GM21576 (cell line): ENCODE data around the gene OSBPL2.
A peak's percentile ranks its signal among the peaks of the same experiment; 100 is the strongest.

Experiments used
- ATAC-seq: cut with Tn5 transposase; IDR thresholded peaks from one replicate; pipeline ENCODE4 v1.9.1; 2021; ENCODE audit warnings: mild to moderate bottlenecking, moderate library complexity; ENCODE audit not compliant: unreplicated experiment

Gene OSBPL2

GRCh38 chr20:62296724-62297448 is 58.6 kb downstream of the OSBPL2 start:
- no peak for ATAC-seq

GRCh38 chr20:62297449-62298227 is 59.3 kb downstream of the OSBPL2 start:
- no peak for ATAC-seq

- ATAC-seq, result no peak
Measured at GRCh38 chr20:62298577-62299249, 60.4 kb downstream of the OSBPL2 start.

GRCh38 chr20:62299666-62300236 is 61.4 kb downstream of the OSBPL2 start:
- ATAC-seq, result no peak

GRCh38 chr20:62300319-62300718 is 62.0 kb downstream of the OSBPL2 start:
- no peak for ATAC-seq

GRCh38 chr20:62301111-62301668 is 62.9 kb downstream of the OSBPL2 start:
- no peak for ATAC-seq

- ATAC-seq, result peak; percentile 36
Measured at GRCh38 chr20:62301773-62302340, 63.5 kb downstream of the OSBPL2 start.

- peak; percentile 80 for ATAC-seq
Measured at GRCh38 chr20:62302341-62303061, 64.2 kb downstream of the OSBPL2 start, which contains the start of gene ADRM1. TSS of gene ADRM1 (plus strand) at chr20:62302997. CDS start at chr20:62303569, 572 bp downstream.

GRCh38 chr20:62303062-62303339 is 64.7 kb downstream of the OSBPL2 start:
- no peak for ATAC-seq

- no peak for ATAC-seq
Measured at GRCh38 chr20:62303340-62304226, 65.3 kb downstream of the OSBPL2 start.

GRCh38 chr20:62304331-62305148 is 66.2 kb downstream of the OSBPL2 start:
- ATAC-seq, result no peak

GRCh38 chr20:62305149-62305764 is 66.9 kb downstream of the OSBPL2 start:
- no peak for ATAC-seq

- no peak for ATAC-seq
Measured at GRCh38 chr20:62305765-62306413, 67.6 kb downstream of the OSBPL2 start.

GRCh38 chr20:62306414-62307187 is 68.3 kb downstream of the OSBPL2 start:
- no peak for ATAC-seq

GRCh38 chr20:62307226-62308101 is 69.1 kb downstream of the OSBPL2 start:
- ATAC-seq, result no peak
